ENCODE measurements around the gene FRMD4A. TPM values are rescaled to one million over a fixed set of nuclear protein-coding genes. Genes with fewer than 3 reads are reported as not detected.

Gene FRMD4A
- total and polyA plus RNA-seq, 7 donors, result 2.9 to 9.1 (median 6.2) TPM

DNA sequence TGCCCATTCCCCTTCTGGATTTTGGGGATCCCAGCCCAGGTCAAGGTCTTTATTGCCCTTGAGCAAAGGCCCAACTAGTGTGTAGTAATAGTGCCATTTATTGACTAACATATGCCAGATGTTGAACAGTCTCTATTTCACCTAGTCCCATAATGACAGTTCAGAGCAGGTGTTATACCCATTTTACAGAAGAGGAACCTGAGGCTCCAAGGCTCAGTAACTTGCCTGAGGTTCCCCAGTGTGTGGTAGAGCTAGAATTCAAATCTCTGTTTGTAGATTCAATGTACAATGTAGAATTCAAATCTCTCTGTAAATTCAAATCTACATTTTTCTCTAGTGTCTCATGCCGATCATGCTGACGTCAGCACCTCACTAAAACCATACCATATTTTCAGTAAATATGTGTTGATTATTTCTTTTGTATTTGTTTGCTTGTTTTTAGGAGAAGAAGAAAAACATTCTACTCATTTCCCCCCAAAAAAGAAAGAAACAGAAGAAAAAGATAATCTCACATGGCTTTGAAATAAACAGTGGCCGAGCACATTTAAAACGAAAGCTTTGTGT, 414.3 kb downstream of the FRMD4A start:
- Histone ChIP-seq H3K27ac (no peak overlapping the region), H3K4me3 (no peak overlapping the region), H3K36me3 (ENCODE audit: insufficient read depth in 1 of 2, low read depth in 1 of 2) (no peaks in the 10 kb centered on the region), H3K4me1 (no peaks in the 10 kb centered on the region), H3K27me3 (ENCODE audit: insufficient read depth in 3 of 3, low read length in 2 of 3) (no peaks in the 10 kb centered on the region), H3K9me3 (no peaks in the 10 kb centered on the region)
- no peak for DNase-seq
- intact Hi-C loops (cut with DNase I), result loop anchor here in 1 of 2 donors (5.0 kb wide), 1 partner anchor 879 kb away; no protein-coding TSS in a partner anchor
- WGBS, 3 donors, result 80 to 85% (median 85%) methylated on average over 4 of the region's 4 CpGs
- no peak for ATAC-seq
- TF ChIP-seq, protein P1, sequence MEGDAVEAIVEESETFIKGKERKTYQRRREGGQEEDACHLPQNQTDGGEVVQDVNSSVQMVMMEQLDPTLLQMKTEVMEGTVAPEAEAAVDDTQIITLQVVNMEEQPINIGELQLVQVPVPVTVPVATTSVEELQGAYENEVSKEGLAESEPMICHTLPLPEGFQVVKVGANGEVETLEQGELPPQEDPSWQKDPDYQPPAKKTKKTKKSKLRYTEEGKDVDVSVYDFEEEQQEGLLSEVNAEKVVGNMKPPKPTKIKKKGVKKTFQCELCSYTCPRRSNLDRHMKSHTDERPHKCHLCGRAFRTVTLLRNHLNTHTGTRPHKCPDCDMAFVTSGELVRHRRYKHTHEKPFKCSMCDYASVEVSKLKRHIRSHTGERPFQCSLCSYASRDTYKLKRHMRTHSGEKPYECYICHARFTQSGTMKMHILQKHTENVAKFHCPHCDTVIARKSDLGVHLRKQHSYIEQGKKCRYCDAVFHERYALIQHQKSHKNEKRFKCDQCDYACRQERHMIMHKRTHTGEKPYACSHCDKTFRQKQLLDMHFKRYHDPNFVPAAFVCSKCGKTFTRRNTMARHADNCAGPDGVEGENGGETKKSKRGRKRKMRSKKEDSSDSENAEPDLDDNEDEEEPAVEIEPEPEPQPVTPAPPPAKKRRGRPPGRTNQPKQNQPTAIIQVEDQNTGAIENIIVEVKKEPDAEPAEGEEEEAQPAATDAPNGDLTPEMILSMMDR (IDR thresholded peaks at IDR 0.05), result no peak

DNA sequence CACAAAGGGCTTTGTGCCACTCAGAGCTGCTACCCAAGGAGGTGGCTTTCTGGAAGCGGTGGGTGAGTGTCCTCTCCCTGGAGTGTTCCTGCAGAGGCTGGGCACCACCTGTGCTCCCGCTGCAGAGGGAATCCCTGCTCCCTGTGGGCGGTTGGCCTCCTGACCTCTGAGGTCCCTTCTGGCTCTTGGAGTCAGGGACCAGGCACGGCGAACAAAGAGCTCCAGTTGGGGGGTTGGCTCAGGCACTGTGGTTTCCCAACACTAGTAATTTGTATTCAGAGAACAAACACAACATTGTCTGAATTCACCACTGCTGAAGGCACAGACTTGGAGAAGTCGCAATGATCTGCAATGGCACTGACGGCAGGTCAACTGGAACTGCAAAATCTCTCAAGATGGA, 415.0 kb downstream of the FRMD4A start:
- intact Hi-C loops (cut with DNase I), result loop anchor here in 1 of 2 donors (5.0 kb wide), 1 partner anchor 878 kb away; no protein-coding TSS in a partner anchor
- Histone ChIP-seq H3K27me3 (ENCODE audit: insufficient read depth in 3 of 3, low read length in 2 of 3) (no peaks in the 10 kb centered on the region), H3K9me3 (no peaks in the 10 kb centered on the region), H3K27ac (no peak overlapping the region), H3K4me1 (no peaks in the 10 kb centered on the region), H3K4me3 (no peak overlapping the region), H3K36me3 (ENCODE audit: insufficient read depth in 1 of 2, low read depth in 1 of 2) (no peaks in the 10 kb centered on the region)
- TF ChIP-seq, protein P1 (IDR thresholded peaks at IDR 0.05), result no peak
- DNase-seq, result no peak
- WGBS, 3 donors, result 39 to 72% (median 42%) methylated on average over 7 of the region's 7 CpGs
- no peak for ATAC-seq

DNA sequence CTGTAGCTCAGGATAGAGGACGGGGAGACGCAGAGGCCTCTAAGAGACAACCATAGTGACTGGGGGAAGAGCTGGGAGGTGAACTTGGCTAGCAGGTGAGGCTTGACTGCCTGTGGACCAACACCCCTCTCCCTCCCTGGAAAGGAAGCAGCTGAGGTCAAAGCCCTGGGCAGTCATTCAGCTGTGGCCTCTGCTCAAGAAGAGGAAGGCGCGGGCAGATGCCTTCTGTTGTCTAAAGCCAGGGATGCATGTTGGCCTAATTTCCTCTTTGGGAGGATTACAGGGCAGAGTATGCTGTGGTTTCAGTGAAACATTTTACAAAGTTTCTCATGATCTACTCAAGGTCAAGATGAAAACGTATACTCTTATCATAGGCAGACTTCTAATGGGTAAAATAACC, 416.8 kb downstream of the FRMD4A start:
- DNase-seq, result no peak
- no peak for ATAC-seq
- WGBS, 3 donors, result 31 to 35% (median 35%) methylated on average over 5 of the region's 5 CpGs

DNA sequence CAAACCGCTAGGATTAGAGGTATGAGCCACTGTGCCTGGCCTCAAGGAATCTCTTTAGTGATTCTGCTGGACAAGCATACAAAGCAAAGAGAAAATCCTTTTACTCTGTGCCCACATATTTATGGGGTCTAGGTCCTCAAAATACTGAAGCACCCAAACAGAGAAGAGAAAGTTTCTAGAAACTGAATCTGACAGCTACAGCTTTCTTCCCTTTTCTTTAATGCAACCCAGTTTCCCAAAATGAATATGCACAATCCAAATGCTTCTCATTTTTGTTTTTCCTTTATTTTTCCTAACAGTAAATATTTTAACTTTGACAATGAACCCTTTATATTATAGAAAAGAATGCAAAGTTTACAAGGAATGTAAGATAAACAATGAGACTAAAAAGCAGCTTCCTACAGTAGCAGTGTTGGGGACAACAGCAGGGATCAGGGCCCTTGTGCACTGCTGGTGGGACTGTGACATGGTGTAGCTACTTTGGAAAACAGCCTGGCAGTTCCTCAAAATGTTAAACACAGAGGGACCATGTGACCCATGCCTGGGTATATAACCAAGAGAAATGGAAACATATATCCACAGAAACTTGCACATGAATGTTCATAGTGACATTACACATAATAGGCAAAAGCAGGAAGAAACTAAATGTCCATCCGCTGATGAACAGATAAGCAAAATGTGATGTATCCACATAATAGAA, 418.8 kb downstream of the FRMD4A start:
- TF ChIP-seq, protein P1 (IDR thresholded peaks at IDR 0.05), result no peak
- Histone ChIP-seq H3K4me3 (no peak overlapping the region), H3K27ac (no peak overlapping the region), H3K4me1 (no peaks in the 10 kb centered on the region), H3K9me3 (no peaks in the 10 kb centered on the region), H3K36me3 (ENCODE audit: insufficient read depth in 1 of 2, low read depth in 1 of 2) (no peaks in the 10 kb centered on the region), H3K27me3 (ENCODE audit: insufficient read depth in 3 of 3, low read length in 2 of 3) (no peaks in the 10 kb centered on the region)
- DNase-seq, result no peak
- ATAC-seq, result no peak
- intact Hi-C loops (cut with DNase I), result no loop called here
- 94 to 100% (median 98%) methylated on average over 2 of the region's 2 CpGs for WGBS, 3 donors

More for the DNA sequence above, 416.8 kb downstream of the FRMD4A start:
- intact Hi-C loops (cut with DNase I), result no loop called here
- no peak overlapping the region for H3K4me3 ChIP-seq
- H3K27me3 ChIP-seq (ENCODE audit: insufficient read depth in 3 of 3, low read length in 2 of 3), result no peaks in the 10 kb centered on the region
- no peaks in the 10 kb centered on the region for H3K9me3 ChIP-seq
- no peaks in the 10 kb centered on the region for H3K36me3 ChIP-seq (ENCODE audit: insufficient read depth in 1 of 2, low read depth in 1 of 2)
- TF ChIP-seq, protein P1 (IDR thresholded peaks at IDR 0.05), result no peak
- no peaks in the 10 kb centered on the region for H3K4me1 ChIP-seq
- no peak overlapping the region for H3K27ac ChIP-seq

Data from psoas muscle (tissue), 8 donors.